Left lung (tissue), 10 donors: ENCODE data around the gene CEP97. TPM values are rescaled to one million over a fixed set of nuclear protein-coding genes. Genes with fewer than 3 reads are reported as not detected.
A peak's percentile ranks its signal among the peaks of the same experiment; 100 is the strongest.

ENCODE experiments used
- ATAC-seq: fragments of 200-7000 bp; cut with Tn5 transposase; one replicate; pipeline ENCODE4 v1.9.1; 2020; ENCODE audit warnings: moderate library complexity
- DNase-seq, 4 donors: peaks; one replicate each; pipeline ENCODE4 v3.0.0-alpha.2; 2013 to 2020
- H3K27ac ChIP-seq, 2 donors: fragments of 200-600 bp; sonication (generic) in 1 of 2; one replicate each; pipeline versions ENCODE4 v1.5.0 to v1.8.0; 2020 to 2021
- H3K27me3 ChIP-seq, 2 donors: fragments of 200-600 bp; sonication (generic) in 1 of 2; one replicate each; pipeline versions ENCODE4 v1.5.0 to v1.8.0; 2020 to 2021
- H3K36me3 ChIP-seq, 2 donors: fragments of 200-600 bp; sonication (generic) in 1 of 2; one replicate each; pipeline versions ENCODE4 v1.5.0 to v1.8.0; 2020 to 2021
- H3K4me1 ChIP-seq, 2 donors: fragments of 200-600 bp; one replicate each; pipeline ENCODE4 v1.8.0; 2021
- H3K4me3 ChIP-seq, 2 donors: fragments of 200-600 bp; sonication (generic) in 1 of 2; one replicate each; pipeline versions ENCODE4 v1.5.0 to v1.8.0; 2020 to 2021; ENCODE audit warnings: mild to moderate bottlenecking in 1 of 2
- H3K9me3 ChIP-seq, 2 donors: fragments of 200-600 bp; sonication (generic) in 1 of 2; one replicate each; pipeline versions ENCODE4 v1.5.0 to v1.8.0; 2020 to 2021
- CTCF ChIP-seq, 2 donors: fragments of 200-600 bp; sonication (generic) in 1 of 2; IDR thresholded peaks; one replicate each; pipeline versions ENCODE4 v1.5.0 to v1.8.0; 2021; ENCODE audit warnings: antibody characterized with exemption in 2 of 2
- intact Hi-C, 2 donors: fragments of 100-400 bp; cut with DNase I; formaldehyde crosslinking; loops; one replicate each; pipeline versions ENCODE4 v1.11.2 to v1.14.2; 2022
- polyA plus RNA-seq, 6 donors: library from polyadenylated mRNA; unstranded; fragments of 120-200 nt; gene quantifications; one replicate each; pipeline ENCODE4 v1.2.1, GENCODE V29; 2013; ENCODE audit not compliant: insufficient read length in 6 of 6
- total RNA-seq, 2 donors: library from RNA; stranded (reverse); fragmentation: NEBNext Ultra II Directional; extraction: Animal tissue kit (Norgen Biotek cat#: 25700); gene quantifications; one replicate each; pipeline ENCODE4 v1.2.1, GENCODE V29; 2021
- donor health status: DM: no; HTN: yes; CAD: no.
- donor health status: DM: no; HTN: no; CAD: no.

CEP97 gene
- total and polyA plus RNA-seq, 8 donors: 8.5 to 23.7 (median 19.5) TPM

- Histone ChIP-seq H3K4me1 (peaks cover 0 to 25% of the 10 kb centered on the region in 2 donors), H3K9me3 (no peaks in the 10 kb centered on the region), H3K27ac (peak overlapping the region in 1 of 2 donors; percentile 33), H3K4me3 (no peak overlapping the region), H3K36me3 (peaks cover 3 to 20% of the 10 kb centered on the region in 2 donors), H3K27me3 (no peaks in the 10 kb centered on the region)
- no peak for TF ChIP-seq CTCF (IDR thresholded peaks at IDR 0.05)
- DNase-seq (peak in 1 of 4 donors; percentile 29), ATAC-seq (no peak)
- intact Hi-C loops: loop anchor here in 1 of 2 donors (10.0 kb wide), 1 partner anchor 407 kb away; no protein-coding TSS in a partner anchor
Observed at GRCh38 chr3:101817992-101818391, 93.6 kb downstream of the CEP97 start.

- DNase-seq (no peak), ATAC-seq (no peak)
- H3K27ac ChIP-seq: peak overlapping the region in 1 of 2 donors; percentile 4
- H3K9me3 ChIP-seq: no peaks in the 10 kb centered on the region
- no peak for TF ChIP-seq CTCF (IDR thresholded peaks at IDR 0.05)
- peaks cover 0 to 21% of the 10 kb centered on the region in 2 donors for H3K4me1 ChIP-seq
- no peak overlapping the region for H3K4me3 ChIP-seq
- no peaks in the 10 kb centered on the region for H3K27me3 ChIP-seq
- intact Hi-C loops: loop anchor here in 1 of 2 donors (10.0 kb wide), 1 partner anchor 405 kb away; no protein-coding TSS in a partner anchor
- H3K36me3 ChIP-seq: peaks cover 3 to 20% of the 10 kb centered on the region in 2 donors
Observed at GRCh38 chr3:101819649-101820206, 95.3 kb downstream of the CEP97 start.

Other genes starting within 250 kb of the CEP97 start
- gene SENP7, start 211.4 kb upstream of the CEP97 start, total RNA-seq: 10 to 100 TPM; 13.2 to 15.8 TPM
- 100 to 1,000 TPM in 2 of 6 donors, 10 to 100 TPM in 4; 90.4 to 106 (median 99.5) TPM for gene SENP7, start 211.4 kb upstream of the CEP97 start, polyA plus RNA-seq
- 10 to 100 TPM; 12.3 to 18.2 TPM for gene TRMT10C, start 162.7 kb upstream of the CEP97 start, total RNA-seq
- gene TRMT10C, start 162.7 kb upstream of the CEP97 start, polyA plus RNA-seq: 10 to 100 TPM; 24.5 to 26.6 (median 25.5) TPM
- gene PCNP, start 150.4 kb upstream of the CEP97 start, total RNA-seq: 100 to 1,000 TPM; 137 to 142 TPM
- 100 to 1,000 TPM; 203 to 244 (median 228) TPM for gene PCNP, start 150.4 kb upstream of the CEP97 start, polyA plus RNA-seq
- gene ZBTB11, start 47.5 kb upstream of the CEP97 start, total RNA-seq: 10 to 100 TPM; 16.6 to 18.1 TPM
- 10 to 100 TPM; 25.5 to 27.7 (median 26.0) TPM for gene ZBTB11, start 47.5 kb upstream of the CEP97 start, polyA plus RNA-seq
- 100 to 1,000 TPM; 811 to 860 TPM for gene RPL24, start 37.9 kb upstream of the CEP97 start, total RNA-seq
- gene RPL24, start 37.9 kb upstream of the CEP97 start, polyA plus RNA-seq: 1,000 to 10,000 TPM; 1,773 to 2,052 (median 1,935) TPM
- 10 to 100 TPM; 15.9 to 17.0 TPM for gene NXPE3, start 54.6 kb downstream of the CEP97 start, total RNA-seq
- 10 to 100 TPM; 10.0 to 16.0 (median 11.7) TPM for gene NXPE3, start 54.6 kb downstream of the CEP97 start, polyA plus RNA-seq
- 10 to 100 TPM; 57.9 to 76.0 TPM for gene NFKBIZ, start 124.9 kb downstream of the CEP97 start, total RNA-seq
- 100 to 1,000 TPM in 1 of 6 donors, 10 to 100 TPM in 5; 19.2 to 125 (median 39.0) TPM for gene NFKBIZ, start 124.9 kb downstream of the CEP97 start, polyA plus RNA-seq